WERI-Rb-1 (cell line): ENCODE results near the gene LGI1.

Source experiments
- DNase-seq: peaks from one replicate; pipeline ENCODE4 v3.0.0-alpha.2; 2020
- H3K27ac ChIP-seq: fragments of 250-450 bp; sonication (Bioruptor Pico); 2 replicates; pipeline ENCODE4 v1.5.1; 2020; ENCODE audit warnings: mild to moderate bottlenecking, moderate library complexity
- H3K27me3 ChIP-seq: fragments of 250-450 bp; sonication (Bioruptor Pico); 2 replicates; pipeline ENCODE4 v1.5.1; 2021; ENCODE audit warnings: mild to moderate bottlenecking, low read depth, moderate library complexity; ENCODE audit not compliant: insufficient read depth, severe bottlenecking
- H3K36me3 ChIP-seq: fragments of 250-450 bp; sonication (Bioruptor Pico); 2 replicates; pipeline ENCODE4 v1.5.1; 2020; ENCODE audit warnings: mild to moderate bottlenecking, moderate library complexity
- H3K4me3 ChIP-seq: 2 replicates; pipeline ENCODE4 v1.5.1; 2011; ENCODE audit warnings: low read depth, mild to moderate bottlenecking, control low read depth, low read length
- H3K9me3 ChIP-seq: fragments of 250-450 bp; sonication (Bioruptor Pico); 2 replicates; pipeline ENCODE4 v1.5.1; 2021; ENCODE audit warnings: mild to moderate bottlenecking, moderate library complexity; ENCODE audit not compliant: severe bottlenecking
- TF ChIP-seq, protein P1 (sequence below): IDR thresholded peaks from 2 replicates; pipeline ENCODE4 v1.5.1; 2011; ENCODE audit warnings: low read depth, mild to moderate bottlenecking, control low read depth, inconsistent platforms, low read length

Gene LGI1

DNA sequence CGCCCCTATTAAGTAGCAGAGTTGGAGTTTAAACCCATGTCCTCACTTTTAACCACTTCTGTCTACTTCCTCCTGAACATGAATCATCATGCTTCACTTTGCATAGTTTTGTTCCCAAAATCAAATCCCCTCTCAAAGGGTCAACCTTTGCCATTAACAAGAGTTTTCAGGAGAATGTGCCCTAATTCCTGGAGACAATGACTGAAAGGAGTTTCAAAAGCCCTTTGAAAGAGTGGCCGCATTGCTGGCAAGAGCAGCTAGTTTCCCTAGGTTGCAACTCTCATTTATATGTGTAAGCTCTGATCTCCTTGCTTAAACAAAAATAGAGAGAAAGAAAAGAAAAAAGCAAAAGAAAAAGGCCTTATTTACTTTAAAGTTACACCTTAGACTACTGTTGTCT is 9.2 kb downstream of the LGI1 start:
- TF ChIP-seq, protein P1, sequence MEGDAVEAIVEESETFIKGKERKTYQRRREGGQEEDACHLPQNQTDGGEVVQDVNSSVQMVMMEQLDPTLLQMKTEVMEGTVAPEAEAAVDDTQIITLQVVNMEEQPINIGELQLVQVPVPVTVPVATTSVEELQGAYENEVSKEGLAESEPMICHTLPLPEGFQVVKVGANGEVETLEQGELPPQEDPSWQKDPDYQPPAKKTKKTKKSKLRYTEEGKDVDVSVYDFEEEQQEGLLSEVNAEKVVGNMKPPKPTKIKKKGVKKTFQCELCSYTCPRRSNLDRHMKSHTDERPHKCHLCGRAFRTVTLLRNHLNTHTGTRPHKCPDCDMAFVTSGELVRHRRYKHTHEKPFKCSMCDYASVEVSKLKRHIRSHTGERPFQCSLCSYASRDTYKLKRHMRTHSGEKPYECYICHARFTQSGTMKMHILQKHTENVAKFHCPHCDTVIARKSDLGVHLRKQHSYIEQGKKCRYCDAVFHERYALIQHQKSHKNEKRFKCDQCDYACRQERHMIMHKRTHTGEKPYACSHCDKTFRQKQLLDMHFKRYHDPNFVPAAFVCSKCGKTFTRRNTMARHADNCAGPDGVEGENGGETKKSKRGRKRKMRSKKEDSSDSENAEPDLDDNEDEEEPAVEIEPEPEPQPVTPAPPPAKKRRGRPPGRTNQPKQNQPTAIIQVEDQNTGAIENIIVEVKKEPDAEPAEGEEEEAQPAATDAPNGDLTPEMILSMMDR = no peak

DNA sequence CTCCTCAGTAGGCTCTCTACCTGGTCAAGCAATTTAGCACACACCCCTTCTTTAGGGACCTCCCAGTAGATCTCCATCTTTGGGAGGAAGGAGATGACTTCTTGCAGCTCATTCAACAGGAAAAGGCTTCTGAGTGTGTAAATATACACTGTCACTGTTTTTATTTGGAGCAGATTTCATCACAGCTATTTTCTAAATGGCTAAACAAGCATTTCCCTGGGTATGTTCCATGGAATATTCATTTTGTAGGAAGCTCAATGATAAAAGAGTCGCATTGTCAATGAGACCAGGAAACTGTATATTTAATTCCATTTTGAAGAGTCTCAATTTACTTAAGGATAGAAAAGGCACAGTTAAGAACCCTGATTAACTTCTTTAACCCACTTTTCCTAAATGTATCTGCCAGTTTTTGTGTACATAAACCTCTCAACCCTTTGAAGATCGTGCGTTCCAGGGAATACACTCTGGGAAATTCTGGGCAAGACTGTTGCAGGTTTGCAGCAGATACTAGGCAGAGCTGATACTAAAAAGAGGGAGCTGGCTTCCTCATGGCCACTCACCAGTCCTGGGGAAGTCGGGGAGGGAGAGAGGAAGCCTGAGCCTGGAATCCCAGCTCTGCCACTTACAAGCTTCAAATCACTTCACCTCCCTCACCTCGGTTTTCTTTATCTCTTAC is 10.1 kb downstream of the LGI1 start:
- Histone ChIP-seq H3K9me3 (no peaks in the 10 kb centered on the region), H3K27ac (no peak overlapping the region), H3K27me3 (no peaks in the 10 kb centered on the region), H3K4me3 (no peak overlapping the region), H3K36me3 (no peaks in the 10 kb centered on the region)
- TF ChIP-seq, protein P1 = no peak
- DNase-seq = no peak

More for the DNA sequence above, 9.2 kb downstream of the LGI1 start:
- H3K4me3 ChIP-seq = no peak overlapping the region
- no peak for DNase-seq
- H3K36me3 ChIP-seq = no peaks in the 10 kb centered on the region
- no peaks in the 10 kb centered on the region for H3K9me3 ChIP-seq
- no peaks in the 10 kb centered on the region for H3K27me3 ChIP-seq
- H3K27ac ChIP-seq = no peak overlapping the region

DNA sequence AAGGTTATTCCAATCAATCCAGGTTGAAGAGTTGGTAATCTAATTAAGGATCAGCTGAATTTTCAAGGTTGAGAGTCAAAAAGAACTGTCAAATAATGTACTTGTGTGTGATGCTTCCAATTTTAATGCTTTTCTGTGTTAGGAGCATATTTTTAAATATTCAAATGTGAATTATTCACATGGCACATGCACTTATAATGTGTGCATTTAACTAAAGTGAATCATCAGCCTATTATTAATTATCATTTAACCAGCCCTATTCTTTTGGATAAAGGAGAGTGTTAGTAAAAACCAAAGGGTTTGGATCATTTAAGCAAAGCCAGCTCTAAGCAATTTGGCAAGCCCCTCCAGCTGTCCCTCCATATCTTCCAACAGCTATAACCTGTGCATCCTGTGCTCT is 11.2 kb downstream of the LGI1 start:
- TF ChIP-seq, protein P1 = no peak
- Histone ChIP-seq H3K9me3 (no peaks in the 10 kb centered on the region), H3K27ac (no peak overlapping the region), H3K27me3 (no peaks in the 10 kb centered on the region), H3K4me3 (no peak overlapping the region), H3K36me3 (no peaks in the 10 kb centered on the region)
- no peak for DNase-seq

DNA sequence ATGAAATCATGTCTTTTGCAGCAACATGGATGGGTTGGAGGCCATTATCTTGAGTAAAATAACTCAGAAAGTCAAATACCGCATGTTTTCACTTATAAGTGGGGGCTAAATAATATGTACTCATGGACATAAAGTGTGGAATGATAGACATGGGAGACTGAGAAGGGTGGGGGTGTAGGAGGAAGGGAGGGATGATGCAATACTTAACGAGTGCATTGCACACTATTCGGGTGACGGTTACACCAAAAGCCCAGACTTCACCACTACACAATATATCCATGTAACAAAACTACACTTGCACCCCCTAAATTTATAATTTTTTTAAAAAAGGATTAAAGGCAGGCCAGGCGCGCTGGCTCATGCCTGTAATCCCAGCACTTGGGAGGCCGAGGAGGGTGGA is 13.6 kb downstream of the LGI1 start:
- H3K4me3 ChIP-seq = no peak overlapping the region
- no peaks in the 10 kb centered on the region for H3K27me3 ChIP-seq
- no peaks in the 10 kb centered on the region for H3K36me3 ChIP-seq
- H3K27ac ChIP-seq = no peak overlapping the region
- TF ChIP-seq, protein P1 = no peak
- no peak for DNase-seq
- no peaks in the 10 kb centered on the region for H3K9me3 ChIP-seq

DNA sequence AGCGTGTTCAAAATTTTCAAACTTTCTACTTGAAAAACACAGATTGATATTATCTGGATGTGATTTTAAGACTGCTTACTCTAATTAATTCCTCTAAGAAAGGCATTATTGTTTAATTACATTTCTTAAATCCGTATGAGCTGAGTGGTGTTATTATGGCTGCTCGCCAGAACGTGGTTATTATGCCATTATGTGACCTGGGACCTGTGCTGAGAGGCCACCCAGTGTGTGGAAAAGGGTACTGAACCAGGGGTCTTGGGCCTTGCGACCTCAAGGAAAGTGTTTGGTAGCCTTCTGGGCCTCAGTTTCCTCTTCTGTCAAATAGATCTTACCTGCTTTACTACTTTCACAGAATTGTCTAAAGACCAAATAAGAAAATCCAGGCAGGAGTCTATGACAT is 15.4 kb downstream of the LGI1 start:
- H3K4me3 ChIP-seq = no peak overlapping the region
- no peak overlapping the region for H3K27ac ChIP-seq
- no peaks in the 10 kb centered on the region for H3K9me3 ChIP-seq
- H3K36me3 ChIP-seq = no peaks in the 10 kb centered on the region
- DNase-seq = no peak
- TF ChIP-seq, protein P1 = no peak
- no peaks in the 10 kb centered on the region for H3K27me3 ChIP-seq

DNA sequence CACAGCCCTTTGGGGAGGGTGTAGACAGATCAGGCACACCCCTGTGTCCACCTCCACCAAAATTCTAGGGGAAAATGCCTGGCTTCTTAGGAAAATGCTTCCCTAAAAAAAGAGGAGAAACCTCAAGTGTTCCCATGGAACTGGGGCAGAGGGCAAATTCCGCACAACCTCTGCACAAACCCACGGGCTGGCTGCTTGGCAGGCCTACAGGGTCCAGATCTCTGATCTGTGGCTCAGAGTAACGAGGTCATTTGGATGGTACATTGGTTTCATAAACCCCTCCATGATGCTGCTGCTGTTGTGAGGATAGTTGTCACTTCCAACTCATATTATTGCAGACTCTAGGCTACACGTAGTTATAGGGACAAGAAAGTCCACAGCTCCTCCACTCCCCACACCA is 16.0 kb downstream of the LGI1 start:
- H3K4me3 ChIP-seq = no peak overlapping the region
- H3K27ac ChIP-seq = no peak overlapping the region
- no peaks in the 10 kb centered on the region for H3K36me3 ChIP-seq
- H3K9me3 ChIP-seq = no peaks in the 10 kb centered on the region
- no peaks in the 10 kb centered on the region for H3K27me3 ChIP-seq
- TF ChIP-seq, protein P1 = no peak
- DNase-seq = no peak
